ENCODE data around the gene ARHGEF9.
"Not testable (repeated sequence)": the region's sequence is repeated elsewhere in the genome, so short reads cannot be mapped to it uniquely, and the experiment has no call there.

Gene ARHGEF9

DNA sequence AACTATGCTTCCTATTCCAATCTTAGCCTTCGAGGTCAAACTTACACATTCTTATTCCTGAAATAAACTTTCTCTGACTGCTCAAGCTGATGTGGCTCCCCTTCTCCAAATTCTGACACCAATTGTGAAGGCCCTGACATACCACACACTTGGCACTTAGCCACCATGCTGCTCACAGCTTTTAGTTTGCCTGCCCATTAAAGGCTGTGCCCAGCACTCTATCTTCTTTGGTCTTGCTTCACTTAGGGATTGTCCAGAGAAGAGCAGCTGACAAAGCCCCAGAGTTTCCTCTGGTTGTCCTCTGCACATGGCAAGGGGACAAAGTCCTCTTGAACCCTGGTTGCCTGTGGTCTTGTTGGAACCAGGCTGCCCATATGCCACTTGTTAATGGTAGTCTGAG is 126.1 kb downstream of the ARHGEF9 start:
- DNase-seq (ENCODE audit: low read depth in 2 of 2) = no peak

DNA sequence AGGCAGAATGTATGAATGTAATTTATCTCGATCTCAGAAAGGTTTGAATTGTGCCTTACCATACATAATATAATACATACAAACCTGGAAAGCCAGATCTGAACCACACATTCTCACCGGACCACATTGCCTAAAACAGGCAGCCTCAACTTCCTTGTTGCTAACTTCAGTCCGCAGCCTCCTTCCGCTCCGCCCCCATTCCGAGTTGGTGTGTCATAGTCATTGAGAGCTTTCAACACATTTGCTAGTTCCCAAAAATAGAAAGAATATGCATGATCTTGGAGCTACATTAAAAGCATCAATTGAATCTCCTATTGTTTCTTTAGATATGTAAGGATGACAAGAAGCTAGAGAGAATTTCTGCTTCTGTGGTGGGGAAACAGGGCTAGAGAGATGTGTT is 127.2 kb downstream of the ARHGEF9 start:
- no peak for DNase-seq (ENCODE audit: low read depth in 2 of 2)

DNA sequence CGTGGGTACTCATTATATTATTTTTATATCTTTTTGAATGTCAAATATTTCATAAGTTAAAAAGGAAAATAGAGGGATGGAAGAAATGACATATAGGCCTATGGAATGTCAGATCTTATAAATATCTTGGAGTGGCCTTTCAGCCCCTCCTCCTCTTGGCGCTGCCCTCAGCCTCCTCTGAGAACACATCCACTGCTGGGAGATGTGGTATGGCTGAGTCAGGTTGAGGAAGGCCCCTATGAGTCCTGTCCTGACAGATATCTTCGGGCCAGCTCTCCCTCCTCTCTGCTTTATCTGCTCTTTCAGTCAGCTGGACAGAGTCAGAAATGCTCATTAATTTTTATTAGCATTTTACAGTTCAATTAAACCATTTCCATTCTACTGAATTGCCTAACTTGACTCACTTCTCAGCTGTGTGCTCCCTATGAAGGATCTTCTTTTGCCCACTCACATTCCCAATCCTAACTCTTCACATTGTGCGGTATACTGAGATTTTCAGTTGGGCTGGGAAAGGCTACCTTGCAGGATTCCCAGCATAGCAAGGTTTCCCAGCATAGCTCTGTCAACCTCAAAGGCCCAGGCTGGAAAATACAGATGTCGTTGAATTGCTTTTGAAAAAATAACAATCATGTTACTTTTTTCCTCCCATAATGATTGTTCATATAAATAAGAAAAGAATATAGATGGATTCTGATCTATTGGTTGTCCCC is 128.0 kb downstream of the ARHGEF9 start:
- DNase-seq (ENCODE audit: low read depth in 2 of 2) = no peak

DNA sequence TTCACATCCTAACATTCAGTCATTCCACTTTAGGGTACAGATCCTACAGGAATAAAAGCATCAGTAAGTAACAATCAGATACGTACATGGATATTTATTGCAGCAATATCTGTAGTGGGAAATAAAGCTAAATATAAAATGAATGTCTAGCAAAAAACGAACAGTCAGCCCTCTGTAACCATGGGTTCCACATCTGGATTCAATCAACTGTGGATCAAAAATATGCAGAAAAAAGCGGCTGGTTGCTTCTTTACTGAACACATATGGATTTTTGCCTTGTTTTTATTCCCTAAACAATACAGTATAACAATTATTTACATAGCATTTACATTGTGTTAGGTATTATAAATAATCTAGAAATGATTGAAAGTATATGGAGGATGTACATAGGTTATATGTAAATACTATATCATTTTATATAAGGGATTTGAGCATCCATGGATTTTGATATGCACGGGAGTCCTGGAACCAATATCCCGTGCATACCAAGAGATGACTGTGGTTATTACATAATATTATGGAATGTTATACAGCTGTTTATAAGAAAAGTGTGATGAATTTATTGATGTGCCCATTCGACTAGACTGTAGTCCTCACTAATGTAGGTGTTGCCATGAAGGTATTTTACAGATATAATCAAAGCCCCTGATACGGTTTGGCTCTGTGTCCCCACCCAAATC is 132.8 kb downstream of the ARHGEF9 start:
- no peak for DNase-seq (ENCODE audit: low read depth in 2 of 2)

DNA sequence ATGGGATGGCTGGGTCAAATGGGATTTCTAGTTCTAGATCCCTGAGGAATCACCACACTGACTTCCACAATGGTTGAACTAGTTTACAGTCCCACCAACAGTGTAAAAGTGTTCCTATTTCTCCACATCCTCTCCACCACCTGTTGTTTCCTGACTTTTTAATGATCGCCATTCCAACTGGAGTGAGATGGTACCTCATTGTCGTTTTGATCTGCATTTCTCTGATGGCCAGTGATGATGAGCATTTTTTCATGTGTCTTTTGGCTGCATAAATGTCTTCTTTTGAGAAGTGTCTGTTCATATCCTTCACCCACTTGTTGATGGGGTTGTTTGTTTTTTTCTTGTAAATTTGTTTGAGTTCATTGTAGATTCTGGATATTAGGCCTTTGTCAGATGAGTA is 139.3 kb downstream of the ARHGEF9 start:
- not testable (repeated sequence) for DNase-seq (ENCODE audit: low read depth in 2 of 2)

DNA sequence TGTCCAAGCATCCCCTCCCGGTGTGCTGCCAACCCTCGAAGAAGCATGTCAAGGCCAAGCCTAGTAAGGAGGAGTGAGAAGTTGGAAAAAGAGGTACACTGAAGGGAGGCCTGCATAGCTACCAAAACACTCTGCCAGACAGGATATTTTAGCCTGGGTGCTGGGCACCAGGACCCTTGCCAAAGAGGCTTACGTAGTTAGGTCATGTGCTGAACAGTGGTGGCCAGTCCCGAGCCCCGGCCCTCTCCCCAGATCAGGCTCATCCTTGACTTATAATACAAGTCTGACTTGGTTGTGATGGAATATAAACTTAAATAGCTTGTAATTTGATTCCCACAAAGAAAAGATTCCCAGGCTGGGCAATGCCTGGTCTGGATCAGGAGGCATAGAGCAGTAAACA is 149.3 kb downstream of the ARHGEF9 start:
- no peak for DNase-seq (ENCODE audit: low read depth in 2 of 2)

DNA sequence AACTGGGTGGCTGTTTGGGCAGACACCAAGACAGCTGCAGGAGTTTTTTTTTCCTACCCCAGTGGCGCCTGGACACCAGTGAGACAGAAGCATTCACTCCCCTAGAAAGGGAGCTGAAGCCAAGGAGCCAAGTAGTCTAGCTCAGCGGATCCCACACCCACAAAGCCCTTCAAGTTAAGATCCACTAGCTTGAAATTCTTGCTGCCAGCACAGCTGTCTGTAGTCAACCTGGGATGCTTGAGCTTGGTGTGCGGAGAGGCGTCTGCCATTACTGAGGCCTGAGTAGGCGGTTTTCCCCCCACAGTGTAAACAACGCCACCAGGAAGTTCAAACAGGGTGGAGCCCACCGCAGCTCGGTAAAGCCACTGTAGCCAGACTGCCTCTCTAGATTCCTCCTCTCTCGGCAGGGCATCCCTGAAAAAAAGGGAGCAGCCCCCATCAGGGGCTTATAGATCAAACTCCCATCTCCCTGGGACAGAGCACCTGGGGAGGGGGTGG is 171.4 kb downstream of the ARHGEF9 start:
- no peak for DNase-seq (ENCODE audit: low read depth in 2 of 2)

DNA sequence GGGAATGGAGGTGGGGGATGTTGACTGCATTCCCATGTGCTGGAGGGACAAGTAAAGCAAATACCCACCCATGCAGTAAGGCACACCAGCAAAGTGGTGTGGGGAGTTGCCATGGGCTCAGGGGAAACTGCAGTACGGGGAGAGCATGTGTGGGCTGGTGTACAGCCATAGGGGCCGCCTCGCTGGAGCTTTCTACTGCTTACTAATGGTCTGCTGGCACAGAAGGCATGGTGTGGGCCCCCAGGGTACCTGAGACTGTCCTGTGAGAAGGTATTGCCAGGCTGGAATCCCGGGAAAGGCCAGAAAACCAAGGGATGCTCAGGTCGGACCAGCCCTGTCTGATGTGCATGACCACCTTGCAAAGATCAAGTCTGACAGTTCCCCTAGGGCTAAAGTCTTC is 199.1 kb downstream of the ARHGEF9 start:
- DNase-seq (ENCODE audit: low read depth in 2 of 2) = no peak
